SK-N-SH treated with all-trans-retinoic acid at 6 μM for 48 hours (cell line): ENCODE results near the gene SV2B.

Source experiments
- ARNTL ChIP-seq: fragments of 450-650 bp; formaldehyde crosslinking; IDR thresholded peaks from 2 replicates; pipeline ENCODE4 v1.5.0; 2020; ENCODE audit warnings: low read depth, mild to moderate bottlenecking, moderate library complexity, borderline replicate concordance
- BACH2 ChIP-seq: fragments of 250-450 bp; sonication (Bioruptor Pico); IDR thresholded peaks from 2 replicates; pipeline ENCODE4 v1.9.0; 2021; ENCODE audit warnings: mild to moderate bottlenecking, borderline replicate concordance
- CREB5 ChIP-seq: fragments of 250-450 bp; sonication (Bioruptor Pico); IDR thresholded peaks from 2 replicates; pipeline ENCODE4 v1.5.1; 2020; ENCODE audit warnings: low read depth, mild to moderate bottlenecking, moderate library complexity
- TOX ChIP-seq: fragments of 250-450 bp; sonication (Bioruptor Pico); IDR thresholded peaks from 2 replicates; pipeline ENCODE4 v1.8.0; 2021; ENCODE audit warnings: mild to moderate bottlenecking, moderate library complexity, borderline replicate concordance
- TSHZ2 ChIP-seq: fragments of 250-450 bp; sonication (Bioruptor Pico); IDR thresholded peaks from 2 replicates; pipeline ENCODE4 v1.5.0; 2020; ENCODE audit warnings: mild to moderate bottlenecking, moderate library complexity
- ZNF565 ChIP-seq: fragments of 450-650 bp; formaldehyde crosslinking; conservative IDR thresholded peaks from 2 replicates; pipeline ENCODE4 v1.5.0; 2020; ENCODE audit warnings: low read depth, mild to moderate bottlenecking, moderate library complexity

- TF ChIP-seq CREB5 (CRISPR knock-in tag) (no peak), TOX (CRISPR knock-in tag) (no peak), TSHZ2 (CRISPR knock-in tag) (no peak), BACH2 (no peak), ZNF565 (CRISPR knock-in tag) (no peak), ARNTL (CRISPR knock-in tag) (no peak)
These were observed 204.2 kb downstream of the SV2B start for GRCh38 chr15:91304210-91304609.
